ENCODE data around the gene LAMB4.

GRCh38 chr7:108059526-108059925 lies 70.6 kb downstream of the LAMB4 start:
- no peak for TF ChIP-seq STAT1 (IDR thresholded peaks at IDR 0.05; ENCODE audit: unreplicated experiment)
- TF ChIP-seq CTCF (conservative IDR thresholded peaks at IDR 0.05; ENCODE audit: low read depth in 2 of 2): no peak
- TF ChIP-seq, protein P1, sequence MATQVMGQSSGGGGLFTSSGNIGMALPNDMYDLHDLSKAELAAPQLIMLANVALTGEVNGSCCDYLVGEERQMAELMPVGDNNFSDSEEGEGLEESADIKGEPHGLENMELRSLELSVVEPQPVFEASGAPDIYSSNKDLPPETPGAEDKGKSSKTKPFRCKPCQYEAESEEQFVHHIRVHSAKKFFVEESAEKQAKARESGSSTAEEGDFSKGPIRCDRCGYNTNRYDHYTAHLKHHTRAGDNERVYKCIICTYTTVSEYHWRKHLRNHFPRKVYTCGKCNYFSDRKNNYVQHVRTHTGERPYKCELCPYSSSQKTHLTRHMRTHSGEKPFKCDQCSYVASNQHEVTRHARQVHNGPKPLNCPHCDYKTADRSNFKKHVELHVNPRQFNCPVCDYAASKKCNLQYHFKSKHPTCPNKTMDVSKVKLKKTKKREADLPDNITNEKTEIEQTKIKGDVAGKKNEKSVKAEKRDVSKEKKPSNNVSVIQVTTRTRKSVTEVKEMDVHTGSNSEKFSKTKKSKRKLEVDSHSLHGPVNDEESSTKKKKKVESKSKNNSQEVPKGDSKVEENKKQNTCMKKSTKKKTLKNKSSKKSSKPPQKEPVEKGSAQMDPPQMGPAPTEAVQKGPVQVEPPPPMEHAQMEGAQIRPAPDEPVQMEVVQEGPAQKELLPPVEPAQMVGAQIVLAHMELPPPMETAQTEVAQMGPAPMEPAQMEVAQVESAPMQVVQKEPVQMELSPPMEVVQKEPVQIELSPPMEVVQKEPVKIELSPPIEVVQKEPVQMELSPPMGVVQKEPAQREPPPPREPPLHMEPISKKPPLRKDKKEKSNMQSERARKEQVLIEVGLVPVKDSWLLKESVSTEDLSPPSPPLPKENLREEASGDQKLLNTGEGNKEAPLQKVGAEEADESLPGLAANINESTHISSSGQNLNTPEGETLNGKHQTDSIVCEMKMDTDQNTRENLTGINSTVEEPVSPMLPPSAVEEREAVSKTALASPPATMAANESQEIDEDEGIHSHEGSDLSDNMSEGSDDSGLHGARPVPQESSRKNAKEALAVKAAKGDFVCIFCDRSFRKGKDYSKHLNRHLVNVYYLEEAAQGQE (IDR thresholded peaks at IDR 0.05; ENCODE audit: unreplicated experiment): no peak
- TF ChIP-seq POLR2AphosphoS5 (IDR thresholded peaks at IDR 0.05; ENCODE audit: low read depth): no peak
- TF ChIP-seq EZH2 (IDR thresholded peaks at IDR 0.05; ENCODE audit: low read depth, unreplicated experiment): no peak
- no peak for TF ChIP-seq EZH2phosphoT487 (IDR thresholded peaks at IDR 0.05; ENCODE audit: unreplicated experiment)

All from GM23338 (cell line).